Ishikawa (cell line): ENCODE data around the gene FAHD1.

Experiments
- EGR1 ChIP-seq: IDR thresholded peaks from 2 replicates; pipeline ENCODE4 v1.6.1; 2012
- RAD21 ChIP-seq: IDR thresholded peaks from 2 replicates; pipeline ENCODE4 v1.6.1; 2012; ENCODE audit warnings: low read depth
- ZBTB7A ChIP-seq: IDR thresholded peaks from 2 replicates; pipeline ENCODE4 v1.6.1; 2012; ENCODE audit warnings: low read depth

DNA sequence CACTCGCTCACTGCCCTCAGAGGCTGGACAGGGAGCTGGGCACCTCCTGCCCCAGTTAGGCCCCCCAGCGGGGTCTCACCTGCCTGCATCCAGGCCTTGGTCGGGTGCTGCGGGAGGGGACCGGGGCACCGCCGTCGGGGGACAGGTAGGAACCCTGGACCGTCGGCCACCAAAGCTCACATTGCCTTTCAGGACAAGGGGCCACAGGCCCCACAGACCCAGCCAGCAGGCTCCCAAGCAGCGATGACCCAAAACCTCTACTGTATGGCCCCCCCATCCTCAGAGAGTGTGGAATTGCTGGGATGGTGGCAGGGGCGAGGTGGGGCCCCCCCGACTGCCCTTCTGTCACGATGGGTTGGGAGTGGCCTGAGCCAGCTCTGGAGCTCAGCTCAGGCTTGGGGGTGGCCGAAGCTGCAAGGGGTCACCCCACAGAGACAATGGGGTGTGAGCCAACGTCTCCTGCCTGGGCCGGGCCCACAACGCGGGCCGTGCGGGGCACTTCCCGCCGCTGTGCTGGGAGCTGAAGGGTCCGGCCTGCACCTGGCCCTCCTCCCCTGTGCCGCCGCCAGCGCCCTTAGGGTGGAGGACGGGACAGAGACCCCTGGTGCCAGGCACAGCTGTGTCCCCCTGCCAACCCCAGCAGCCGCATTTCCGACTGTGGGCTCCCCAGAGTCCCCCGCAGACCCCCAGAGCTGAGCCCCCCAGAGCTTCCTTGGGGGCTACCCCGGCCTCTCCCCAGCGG lies 34.0 kb upstream of the FAHD1 start:
- TF ChIP-seq ZBTB7A (peak; percentile 25; the same call in 1 of the 2 replicates), EGR1 (no peak), RAD21 (no peak)
